Keratinocyte (primary cell): ENCODE measurements around the gene TENM4.

Experiments
- CTCF ChIP-seq, 3 experiments: IDR thresholded peaks in 1 of 3; conservative IDR thresholded peaks in 1 of 3; optimal IDR thresholded peaks in 1 of 3; 2 replicates in 2 of 3; 3 replicates in 1 of 3; pipeline versions ENCODE3 to v1.5.1; 2011; ENCODE audit warnings: low read length in 3 of 3, mild to moderate bottlenecking in 3 of 3, moderate library complexity in 2 of 3, control low read depth in 1 of 3, inconsistent platforms in 1 of 3; ENCODE audit not compliant: insufficient read depth in 2 of 3; ENCODE audit errors: extremely low read depth in 1 of 3
- EZH2 ChIP-seq: IDR thresholded peaks from one replicate; pipeline ENCODE4 v1.6.1; 2012; ENCODE audit warnings: inconsistent platforms, mild to moderate bottlenecking, low read length, moderate library complexity

GRCh38 chr11:79269611-79270307 lies 171.1 kb downstream of the TENM4 start:
- TF ChIP-seq CTCF (optimal IDR thresholded peaks at IDR 0.05 in 1 of 3, IDR thresholded peaks at IDR 0.05 in 1 of 3, conservative IDR thresholded peaks at IDR 0.05 in 1 of 3; ENCODE audit: extremely low read depth in 1 of 3, insufficient read depth in 2 of 3, low read length in 3 of 3) (peak in 1 of 3 experiments; percentile 5), EZH2 (no peak)
